Effector CD4-positive, alpha-beta T cell (primary cell): ENCODE data around the gene MEI1.
"Not testable (repeated sequence)": the region's sequence is repeated elsewhere in the genome, so short reads cannot be mapped to it uniquely, and the experiment has no call there.

Source experiments
- DNase-seq: peaks from one replicate; pipeline ENCODE4 v3.0.0-alpha.2; 2020
- total RNA-seq: gene quantifications from one replicate; lab custom pipeline; 2026; lab: John Stamatoyannopoulos, UW

The MEI1 gene
- 43.3 reads per million, percentile 65 among the genes with 10 or more reads in this experiment for total RNA-seq

GRCh38 chr22:41699264-41700107 is at the start of gene MEI1:
Gene MEI1 (plus strand): TSS chr22:41699503. CDS start chr22:41699539, 36 bp downstream.
- DNase-seq = peak; percentile 86

GRCh38 chr22:41650229-41650628 is 49.1 kb upstream of the MEI1 start:
- no peak for DNase-seq

- no peak for DNase-seq
Observed at GRCh38 chr22:41650821-41651220, 48.5 kb upstream of the MEI1 start.

GRCh38 chr22:41654322-41654721 is 45.0 kb upstream of the MEI1 start:
- no peak for DNase-seq

GRCh38 chr22:41656556-41656955 is 42.7 kb upstream of the MEI1 start:
- no peak for DNase-seq

GRCh38 chr22:41657709-41658108 is 41.6 kb upstream of the MEI1 start:
- no peak for DNase-seq

GRCh38 chr22:41658869-41659268 is 40.4 kb upstream of the MEI1 start:
- DNase-seq = no peak

- DNase-seq = no peak
Observed at GRCh38 chr22:41659941-41660340, 39.4 kb upstream of the MEI1 start.

- no peak for DNase-seq
Observed at GRCh38 chr22:41660416-41660815, 38.9 kb upstream of the MEI1 start.

GRCh38 chr22:41661088-41661487 is 38.2 kb upstream of the MEI1 start:
- DNase-seq = no peak

- no peak for DNase-seq
Observed at GRCh38 chr22:41661713-41662112, 37.6 kb upstream of the MEI1 start.

- DNase-seq = not testable (repeated sequence)
Observed at GRCh38 chr22:41663594-41663993, 35.7 kb upstream of the MEI1 start.

- no peak for DNase-seq
Observed at GRCh38 chr22:41664490-41664889, 34.8 kb upstream of the MEI1 start.

- no peak for DNase-seq
Observed at GRCh38 chr22:41664951-41665350, 34.4 kb upstream of the MEI1 start.

GRCh38 chr22:41668971-41669911 is 30.1 kb upstream of the MEI1 start:
- no peak for DNase-seq

GRCh38 chr22:41672096-41672495 is 27.2 kb upstream of the MEI1 start:
- DNase-seq = not testable (repeated sequence)

GRCh38 chr22:41672780-41673509 is 26.4 kb upstream of the MEI1 start:
- no peak for DNase-seq

GRCh38 chr22:41674846-41675340 is 24.4 kb upstream of the MEI1 start:
- DNase-seq = no peak

GRCh38 chr22:41676134-41676533 is 23.2 kb upstream of the MEI1 start:
- no peak for DNase-seq

- DNase-seq = no peak
Observed at GRCh38 chr22:41681616-41682015, 17.7 kb upstream of the MEI1 start.

GRCh38 chr22:41682033-41682807 is 17.1 kb upstream of the MEI1 start:
- DNase-seq = peak; percentile 80

GRCh38 chr22:41683052-41683451 is 16.3 kb upstream of the MEI1 start:
- no peak for DNase-seq
